ENCODE data around the gene INPP4B.

The INPP4B gene

DNA sequence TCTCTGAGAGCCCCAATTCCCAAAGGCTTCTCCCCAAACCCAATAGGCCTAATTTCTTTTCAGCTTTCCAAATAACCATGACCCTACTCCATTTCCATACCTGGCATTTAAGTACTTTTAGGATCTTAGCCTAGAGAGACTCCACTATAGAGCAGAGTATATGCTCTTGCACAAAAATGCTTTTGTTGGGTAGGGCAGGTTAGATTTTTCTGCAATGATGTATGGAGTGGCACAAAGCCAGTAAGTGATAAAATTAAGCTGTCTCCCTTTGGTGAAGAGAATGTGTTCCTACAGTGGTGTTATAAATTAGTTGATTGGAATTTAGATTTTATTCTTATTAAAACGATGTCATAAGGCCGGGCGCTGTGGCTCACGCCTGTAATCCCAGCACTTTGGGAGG, 124.9 kb downstream of the INPP4B start:
- no peak for DNase-seq

DNA sequence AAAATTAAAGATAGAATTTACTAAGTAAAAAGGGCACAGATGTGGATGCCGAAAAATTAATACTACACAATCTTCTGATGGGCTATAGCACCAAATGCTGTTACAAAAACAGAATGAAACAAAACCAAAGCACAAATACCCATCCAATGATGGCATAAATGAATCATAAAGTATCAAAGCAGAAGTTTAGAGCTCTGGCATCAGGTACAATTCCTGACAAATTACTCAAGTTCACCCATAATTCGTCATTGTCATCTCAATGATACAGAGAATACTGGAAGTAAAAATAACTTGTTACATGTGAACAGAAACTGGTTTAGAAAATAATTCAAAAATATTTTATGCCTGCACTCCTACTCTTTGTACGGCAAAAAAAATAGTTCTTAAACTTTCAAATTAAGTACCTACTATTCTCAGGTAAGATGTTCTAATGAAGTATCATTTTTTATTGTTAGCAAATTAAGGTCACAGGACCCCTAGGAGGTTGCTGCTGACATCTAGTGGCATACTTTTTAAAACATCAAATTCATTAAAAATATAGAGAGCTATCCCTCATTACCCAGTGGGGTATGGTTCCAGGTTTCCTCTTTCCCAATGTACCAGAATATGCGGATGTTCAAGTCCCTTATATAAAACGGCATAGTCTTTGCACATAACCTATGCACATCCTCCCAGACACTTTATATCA, 126.1 kb downstream of the INPP4B start:
- peak in 2 of 3 experiments; percentile 8 to 71 for DNase-seq

DNA sequence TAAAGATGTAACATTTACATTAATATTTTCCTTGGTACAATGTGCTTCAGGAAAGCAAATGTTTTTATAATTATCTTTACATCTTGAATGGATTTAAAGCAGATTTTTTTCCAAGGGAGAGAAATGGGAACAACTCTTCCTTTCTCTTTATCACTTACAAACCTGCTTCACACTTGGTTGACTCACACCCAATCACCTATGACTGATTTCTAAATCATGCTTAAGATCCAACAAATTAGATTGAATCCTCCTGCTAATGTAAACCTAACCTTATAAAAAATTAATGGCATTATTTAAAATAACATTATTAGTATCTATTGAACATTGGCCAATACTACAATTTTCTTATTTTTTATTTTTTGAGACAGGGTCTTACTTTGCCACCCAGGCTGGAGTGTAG, 127.1 kb downstream of the INPP4B start:
- no peak for DNase-seq

DNA sequence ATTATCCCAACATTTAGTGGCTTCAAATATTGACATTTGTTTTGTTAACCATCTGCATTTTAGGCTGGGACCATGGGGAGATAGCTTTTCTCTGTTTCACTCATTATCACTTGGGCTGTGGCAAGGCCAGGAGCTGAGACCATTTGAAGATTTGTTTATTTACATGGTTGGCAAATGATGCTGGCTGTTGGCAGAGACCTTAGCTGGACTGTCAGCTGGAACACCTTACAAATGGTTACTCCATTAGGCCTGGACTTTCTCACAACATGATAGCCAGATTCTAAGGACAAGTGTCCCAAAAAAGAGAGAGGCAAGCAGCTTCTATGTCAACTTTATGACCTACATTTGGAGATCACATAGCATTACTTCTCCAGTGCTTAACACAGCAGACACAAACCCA, 130.4 kb downstream of the INPP4B start:
- no peak for DNase-seq

DNA sequence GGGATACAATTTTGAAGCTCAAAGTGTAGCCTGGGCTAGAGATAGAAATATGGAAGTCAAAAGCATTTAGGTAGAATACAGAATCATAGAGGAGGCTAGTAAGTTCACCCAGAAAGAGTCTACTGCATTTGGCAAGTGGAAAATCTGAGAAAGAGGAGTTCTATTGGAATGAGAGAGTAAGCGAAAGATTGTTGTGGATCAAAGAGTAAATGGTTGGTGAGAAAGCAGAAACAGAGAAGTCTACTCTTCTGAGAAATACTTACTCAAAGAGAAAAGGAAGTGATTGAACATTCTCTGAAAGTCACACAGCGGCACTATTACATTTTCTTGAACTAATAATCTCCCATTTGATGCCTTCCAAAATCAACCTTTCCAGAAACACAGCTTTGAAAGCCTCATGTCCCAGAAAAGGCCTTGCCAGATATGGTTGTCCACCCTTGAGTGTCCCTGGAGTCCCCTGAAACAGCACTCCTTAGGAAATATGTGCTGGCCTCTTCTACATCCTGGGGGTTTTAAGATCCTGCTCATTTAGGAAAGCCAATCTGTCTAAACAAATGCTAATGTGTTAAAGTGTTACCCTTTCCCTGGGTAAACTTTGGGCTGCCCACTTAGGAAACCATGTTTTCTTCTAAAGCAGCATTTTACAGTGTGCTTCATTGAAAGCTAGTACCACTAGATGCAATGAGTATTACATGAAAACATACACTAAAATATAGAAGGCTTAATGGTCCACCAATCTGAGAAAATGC, 132.6 kb downstream of the INPP4B start:
- no peak for DNase-seq

- DNase-seq = no peak
These were observed 137.9 kb downstream of the INPP4B start for GRCh38 chr4:142708231-142708630.

GRCh38 chr4:142707401-142707800, 138.7 kb downstream of the INPP4B start:
- no peak for DNase-seq

DNA sequence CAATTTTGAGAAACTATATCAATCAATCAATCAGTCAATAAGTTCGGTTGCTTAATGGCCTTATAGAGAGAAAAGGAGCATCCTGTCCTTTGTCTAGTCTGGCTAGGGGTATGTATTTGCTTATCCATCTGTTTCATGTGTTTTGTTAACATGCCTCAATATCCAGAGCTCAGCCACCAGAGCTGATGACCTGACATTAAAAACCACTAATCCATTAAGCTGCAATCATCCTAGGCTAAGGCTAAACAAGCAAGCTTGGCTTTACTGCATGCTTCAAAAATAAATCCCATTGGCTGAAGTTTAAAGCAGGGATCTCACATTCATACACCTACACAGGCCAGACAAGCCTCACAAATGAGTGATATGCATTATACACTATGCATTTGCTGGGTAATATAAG, 139.7 kb downstream of the INPP4B start:
- no peak for DNase-seq

DNA sequence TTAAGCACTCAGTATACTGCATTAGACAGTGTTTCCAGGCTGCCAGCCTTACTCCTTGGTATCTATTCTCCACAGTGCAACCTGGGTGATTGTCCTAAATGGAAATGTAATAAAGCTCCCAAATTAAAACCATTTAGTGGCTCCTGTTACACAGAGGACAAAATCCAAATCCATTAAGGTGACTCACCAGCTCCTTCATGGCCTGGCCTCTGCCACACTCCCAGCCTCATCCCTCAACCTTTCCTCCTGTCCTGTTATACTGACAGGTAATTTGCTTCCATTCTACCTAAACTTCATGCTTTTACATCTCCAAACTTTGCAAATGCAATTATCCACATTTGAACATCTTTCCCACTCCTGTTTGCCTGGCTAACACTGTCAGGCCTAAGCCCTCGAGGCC, 140.3 kb downstream of the INPP4B start:
- no peak for DNase-seq

GRCh38 chr4:142703694-142704309, 142.3 kb downstream of the INPP4B start:
- no peak for DNase-seq

DNA sequence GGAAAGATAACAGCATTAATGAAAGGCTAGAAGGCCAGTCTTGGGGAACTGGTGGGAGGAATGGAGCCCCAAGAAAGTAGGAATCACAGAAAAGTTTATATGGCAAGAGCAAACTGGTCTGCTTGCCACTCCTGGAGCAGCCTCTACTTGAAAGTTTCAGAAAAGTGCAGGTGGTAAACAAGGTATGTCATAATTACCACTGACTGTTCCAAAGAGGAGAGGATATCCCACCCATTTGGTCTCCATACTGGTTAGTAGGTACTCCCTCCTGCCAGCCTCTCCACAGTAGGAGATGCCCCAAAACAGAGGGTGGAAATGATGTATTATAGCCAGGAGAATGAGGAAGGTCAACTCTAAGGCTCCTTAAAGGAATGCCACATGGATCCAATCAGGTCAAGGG, 145.1 kb downstream of the INPP4B start:
- no peak for DNase-seq

DNA sequence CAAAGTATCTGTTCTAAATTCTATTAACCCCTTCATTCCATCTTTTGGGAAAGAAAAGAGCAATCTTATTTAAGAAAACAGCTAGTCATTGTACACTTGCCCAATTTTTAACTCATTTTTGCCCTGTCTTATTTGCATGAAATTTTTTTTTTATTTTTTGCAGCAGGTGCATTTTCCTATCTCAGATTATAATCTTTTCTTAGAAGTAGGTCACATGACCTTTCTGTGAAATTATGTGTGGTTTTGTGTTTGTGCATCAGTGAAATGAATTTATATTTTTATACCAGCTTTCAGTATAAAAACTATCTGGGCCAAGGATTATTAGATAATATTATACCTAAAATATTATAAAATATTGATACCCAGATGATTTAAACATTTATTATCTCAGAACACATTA, 145.6 kb downstream of the INPP4B start:
- no peak for DNase-seq

- DNase-seq = no peak
These were observed 147.5 kb downstream of the INPP4B start for GRCh38 chr4:142698552-142698951.

DNA sequence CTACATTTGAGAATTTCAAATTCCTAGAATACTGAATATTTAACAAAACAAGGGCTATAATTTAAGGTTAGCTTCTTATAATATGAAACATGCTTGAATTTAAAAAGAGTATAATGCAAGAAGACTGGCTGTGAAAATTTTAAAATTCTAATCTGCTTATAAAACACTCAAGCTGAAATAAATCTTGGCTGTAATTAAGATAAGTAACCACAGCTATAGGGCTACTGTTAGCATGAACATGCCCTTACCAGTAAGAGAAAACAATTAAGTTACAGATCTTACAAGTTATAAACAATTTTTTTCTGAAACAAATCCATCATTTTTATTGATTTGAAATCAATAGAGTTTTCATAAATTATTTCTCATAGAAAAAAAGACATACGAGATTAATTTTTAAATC, 148.2 kb downstream of the INPP4B start:
- DNase-seq = no peak

DNA sequence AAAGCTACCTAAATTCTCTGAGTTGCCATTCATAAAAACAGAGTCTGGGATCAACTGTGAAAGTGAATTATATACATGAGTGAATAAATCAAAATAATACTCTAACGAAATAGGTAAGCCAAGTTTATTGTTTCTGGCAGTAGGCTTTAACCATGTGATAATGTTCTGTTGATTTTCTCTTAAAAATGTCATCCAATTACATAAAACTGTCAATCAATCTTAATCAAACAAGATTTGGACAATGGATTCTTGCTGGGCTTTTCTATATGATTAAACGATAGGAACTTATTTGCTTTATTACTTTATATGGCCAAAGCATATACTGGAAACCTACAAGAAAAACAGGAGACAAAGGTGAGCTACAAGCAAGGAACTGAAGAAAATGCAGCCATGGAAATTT, 148.8 kb downstream of the INPP4B start:
- DNase-seq = peak in 2 of 3 experiments; percentile 50 to 83

GRCh38 chr4:142696334-142697122, 149.6 kb downstream of the INPP4B start:
- peak in 1 of 3 experiments; percentile 52 for DNase-seq

DNA sequence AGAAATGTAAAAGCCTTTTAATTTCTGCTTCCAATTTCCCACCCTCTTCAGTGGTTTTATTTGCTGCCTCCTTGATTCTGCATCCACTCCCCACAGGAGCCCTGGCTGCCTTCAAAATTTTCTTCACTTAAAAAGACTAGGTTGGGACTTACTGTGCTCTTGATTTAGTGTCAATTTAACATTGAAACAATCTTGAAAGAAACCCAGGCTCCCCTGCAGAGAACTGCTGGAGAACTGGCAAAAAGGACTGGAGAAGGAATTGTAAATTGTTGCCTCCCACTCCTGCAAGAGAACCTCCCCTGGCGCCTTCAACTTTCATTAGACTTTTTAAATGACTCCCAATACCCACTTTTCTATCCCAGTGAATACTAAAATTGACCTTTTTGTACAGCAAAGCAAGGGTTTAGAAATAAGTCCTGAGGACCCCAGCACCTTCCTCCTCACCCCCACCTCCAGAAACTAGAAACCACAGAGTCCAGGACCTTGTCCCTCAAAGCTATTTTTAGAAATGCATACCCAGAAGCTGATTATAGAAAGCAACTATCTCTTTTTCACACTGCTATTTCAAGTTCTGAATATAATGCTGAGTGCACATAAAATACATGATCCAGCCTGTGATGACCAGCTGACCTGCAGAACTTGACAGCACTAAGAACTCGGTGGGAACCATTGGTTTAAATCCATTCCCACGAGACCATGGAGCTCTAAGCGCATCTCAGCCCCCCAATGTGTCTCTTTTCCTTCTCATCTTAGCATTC, 155.5 kb downstream of the INPP4B start:
- DNase-seq = no peak

DNA sequence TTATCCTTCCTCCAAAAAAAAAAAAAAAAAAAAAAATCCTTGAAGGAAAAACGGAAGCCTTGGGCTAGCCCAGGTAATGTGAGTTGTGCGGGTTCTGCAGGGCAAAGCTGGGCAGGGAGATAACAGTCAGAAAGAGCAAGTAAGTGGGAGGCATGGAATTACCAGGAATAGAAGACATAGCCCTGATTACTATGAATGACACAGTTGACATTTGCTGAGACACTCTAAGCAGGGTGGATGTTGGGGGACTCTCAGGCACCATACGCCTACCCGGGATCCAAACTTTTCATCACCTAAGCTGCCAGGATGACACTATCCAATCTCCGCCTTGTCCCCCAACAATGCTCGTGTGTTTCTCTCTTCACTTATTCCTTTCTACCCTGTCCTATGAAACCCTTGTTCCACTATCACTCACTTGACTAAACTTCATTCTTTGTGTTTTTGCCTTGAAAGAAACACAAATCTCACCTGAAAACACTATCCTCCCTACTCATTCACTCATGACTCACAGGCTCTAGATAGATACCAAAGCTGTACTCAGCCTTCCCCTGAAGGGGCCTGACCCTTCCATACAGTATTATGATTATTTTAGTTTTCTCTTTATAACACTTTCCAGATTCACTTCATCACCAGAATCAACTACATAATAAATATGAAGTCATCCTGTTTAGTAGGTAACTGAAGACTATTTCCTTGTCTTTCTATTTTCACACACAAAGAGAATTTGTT, 158.4 kb downstream of the INPP4B start:
- no peak for DNase-seq

DNA sequence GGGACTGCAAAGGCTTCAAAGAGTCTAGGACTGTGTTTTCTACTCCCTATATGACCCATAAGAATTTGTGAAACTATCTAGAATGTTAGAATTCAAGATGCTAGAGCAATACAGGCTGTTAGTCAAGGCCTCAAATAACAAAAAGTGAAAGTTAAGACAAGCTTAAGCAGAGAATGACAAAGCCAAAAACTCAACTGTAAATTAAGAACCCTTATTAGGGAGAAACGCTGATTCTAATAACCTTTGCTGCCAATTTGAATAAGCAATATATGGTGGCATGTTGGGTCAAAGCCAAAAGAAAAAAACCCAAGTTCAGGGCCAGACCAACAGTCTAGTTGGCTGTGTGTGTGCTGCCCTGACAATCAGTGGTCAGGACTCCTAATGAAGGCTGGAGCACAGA, 160.0 kb downstream of the INPP4B start:
- DNase-seq = no peak

DNA sequence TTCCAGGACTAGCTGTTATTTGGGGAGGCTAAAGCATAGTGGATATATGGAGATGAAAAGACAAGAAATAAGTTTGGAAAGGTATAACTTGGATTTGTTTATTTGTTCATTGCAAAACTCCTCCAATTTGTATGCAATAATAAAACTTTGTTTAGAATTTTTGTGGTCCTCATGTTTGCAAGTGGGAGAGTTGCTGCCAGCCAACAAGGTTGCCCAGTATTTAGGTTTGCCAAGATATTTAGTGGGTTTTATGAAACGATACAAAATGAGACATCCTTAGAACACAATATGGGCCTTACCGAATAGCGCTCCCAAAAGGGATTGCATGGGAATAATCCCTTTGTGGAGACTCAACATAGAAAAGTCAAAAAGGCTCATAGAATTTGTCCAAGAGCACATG, 162.1 kb downstream of the INPP4B start:
- DNase-seq = no peak

DNA sequence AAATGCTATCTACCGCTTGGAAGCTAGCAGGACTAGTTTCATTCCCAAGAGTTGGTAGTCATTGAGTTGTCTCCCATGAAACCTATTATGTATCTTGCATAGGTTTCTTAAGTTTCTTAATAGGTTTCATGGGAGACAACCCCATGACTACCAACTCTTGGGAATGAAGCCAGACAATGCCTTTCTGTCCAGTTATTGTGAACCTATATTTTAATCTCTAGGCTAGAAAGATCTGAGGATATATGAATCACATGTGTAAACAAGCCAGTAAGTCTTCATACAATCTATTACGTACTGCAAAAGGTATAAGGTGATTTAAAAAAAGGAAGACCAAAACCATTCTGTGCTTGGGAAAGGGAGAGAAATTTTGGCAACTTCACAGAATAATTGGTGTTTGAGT, 162.6 kb downstream of the INPP4B start:
- no peak for DNase-seq

DNA sequence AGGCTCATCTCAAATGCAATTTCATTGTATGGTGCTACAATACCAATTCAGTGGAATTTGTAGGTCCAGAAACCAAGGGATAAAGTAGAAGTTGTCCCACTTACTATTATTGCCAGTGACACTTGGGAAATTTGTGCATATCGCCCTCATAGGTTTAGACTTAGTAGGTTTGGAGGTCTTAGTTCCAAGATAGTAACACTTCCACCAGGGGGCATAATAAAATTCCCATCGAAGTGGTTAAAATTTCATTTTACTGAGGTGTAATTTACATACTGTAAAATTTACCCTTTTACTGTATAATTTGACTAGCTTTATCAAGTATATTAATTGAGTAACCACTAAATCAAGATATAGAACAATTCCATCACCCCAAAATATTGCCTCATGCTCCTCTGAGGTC, 174.6 kb downstream of the INPP4B start:
- no peak for DNase-seq

Measured in NCI-H1417 (cell line).